GM19238 (cell line): ENCODE results near the gene AXIN2.
"Not testable (repeated sequence)": the region's sequence is repeated elsewhere in the genome, so short reads cannot be mapped to it uniquely, and the experiment has no call there.

Experiments used
- DNase-seq: peaks from one replicate; pipeline ENCODE4 v3.0.0; 2011; ENCODE audit warnings: low spot score; ENCODE audit not compliant: insufficient read length

AXIN2 gene

DNA sequence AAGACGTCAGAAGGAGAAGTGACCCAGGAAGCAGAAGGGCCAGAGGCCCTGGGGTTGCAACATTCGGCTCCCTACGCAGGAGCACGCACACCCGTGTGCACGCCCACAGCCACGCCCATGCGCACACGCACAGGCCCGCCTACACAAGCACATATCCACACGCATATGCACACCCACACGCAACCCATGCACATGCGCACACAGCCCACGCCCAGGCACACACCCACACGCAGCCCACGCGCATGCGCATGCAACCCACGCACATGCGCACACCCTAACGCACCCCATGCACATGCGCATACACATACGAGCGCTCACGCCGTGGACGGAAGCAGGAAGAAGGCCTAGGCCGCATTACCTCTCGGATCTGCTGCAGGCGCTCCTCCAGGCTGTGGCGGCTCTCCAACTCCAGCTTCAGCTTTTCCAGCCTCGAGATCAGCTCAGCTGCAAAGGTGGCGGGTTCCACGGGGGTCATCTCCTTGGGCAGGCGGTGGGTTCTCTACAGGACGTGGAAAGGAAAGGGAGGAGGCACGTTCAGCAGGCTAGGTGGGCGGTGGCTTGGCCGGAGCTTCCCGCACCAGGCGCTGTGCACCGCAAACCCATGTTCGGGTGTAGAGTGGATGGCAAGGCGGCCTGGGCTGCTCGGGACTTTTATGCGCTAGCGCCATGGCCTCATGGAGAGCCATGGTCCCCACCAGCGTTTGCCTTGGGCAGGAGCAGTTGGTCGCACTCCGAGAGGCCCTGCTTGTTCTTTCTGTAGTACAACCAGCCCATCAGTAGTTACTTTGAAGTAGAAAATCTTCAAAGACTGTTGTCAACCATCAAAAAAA is 23.4 kb downstream of the AXIN2 start:
- DNase-seq = no peak

DNA sequence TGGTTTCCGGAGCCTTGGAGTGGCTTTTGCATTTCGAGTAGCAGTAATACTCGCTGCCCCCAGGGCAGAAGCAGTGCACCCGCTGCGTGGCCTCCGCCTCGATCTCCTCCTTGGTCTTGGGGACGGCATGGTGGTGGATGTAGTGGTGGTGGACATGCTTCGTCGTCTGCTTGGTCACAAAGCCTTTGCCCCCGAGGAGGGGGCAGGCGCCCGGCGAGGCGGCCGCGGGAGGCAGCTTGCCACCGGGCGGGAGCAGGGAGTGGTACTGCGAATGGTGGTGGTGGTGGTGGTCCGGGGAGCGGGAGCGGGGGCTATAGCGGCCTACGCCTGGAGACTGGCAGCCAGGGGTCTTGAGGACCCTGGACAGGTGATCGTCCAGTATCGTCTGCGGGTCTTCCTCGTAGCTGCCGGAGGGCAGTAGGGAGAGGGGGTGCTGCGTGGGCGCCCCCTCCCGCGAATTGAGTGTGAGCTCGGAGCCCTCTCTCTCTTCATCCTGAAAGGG is 24.1 kb downstream of the AXIN2 start:
- no peak for DNase-seq

DNA sequence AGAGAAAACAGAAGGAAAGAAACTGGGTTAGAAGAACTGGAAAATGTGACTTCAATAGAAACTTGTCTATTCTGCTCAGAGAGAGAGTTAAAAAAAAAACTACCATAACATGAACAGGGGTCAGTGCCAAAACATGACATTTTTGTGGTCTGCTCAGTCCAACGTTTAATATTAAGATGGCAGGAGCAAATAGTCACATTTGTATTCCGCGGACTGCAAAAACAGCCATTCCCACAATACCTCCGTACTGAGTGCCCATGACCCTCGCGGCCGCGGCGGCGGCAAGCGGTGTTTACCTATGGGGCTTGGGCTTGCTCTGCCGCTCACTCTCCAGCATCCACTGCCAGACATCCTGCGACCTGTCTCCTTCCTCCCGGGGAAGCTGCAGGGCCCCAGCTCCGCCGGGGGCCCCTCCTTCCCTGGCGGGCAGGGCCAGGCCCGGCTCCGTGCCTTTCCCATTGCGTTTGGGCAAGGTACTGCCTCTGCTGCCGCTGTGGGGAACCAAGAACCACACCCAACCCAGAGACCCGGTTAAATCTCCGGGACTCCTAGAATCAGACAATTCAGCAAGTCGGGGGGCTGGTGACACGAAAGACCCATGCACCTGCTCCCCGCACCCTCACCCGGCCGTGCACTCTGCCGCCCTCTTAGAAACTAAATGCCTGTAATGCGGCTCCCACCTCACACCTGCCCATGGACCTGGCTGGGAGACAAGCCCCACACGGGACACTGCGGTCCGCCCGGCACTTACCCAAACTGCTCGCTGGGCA is 24.7 kb downstream of the AXIN2 start:
- no peak for DNase-seq

DNA sequence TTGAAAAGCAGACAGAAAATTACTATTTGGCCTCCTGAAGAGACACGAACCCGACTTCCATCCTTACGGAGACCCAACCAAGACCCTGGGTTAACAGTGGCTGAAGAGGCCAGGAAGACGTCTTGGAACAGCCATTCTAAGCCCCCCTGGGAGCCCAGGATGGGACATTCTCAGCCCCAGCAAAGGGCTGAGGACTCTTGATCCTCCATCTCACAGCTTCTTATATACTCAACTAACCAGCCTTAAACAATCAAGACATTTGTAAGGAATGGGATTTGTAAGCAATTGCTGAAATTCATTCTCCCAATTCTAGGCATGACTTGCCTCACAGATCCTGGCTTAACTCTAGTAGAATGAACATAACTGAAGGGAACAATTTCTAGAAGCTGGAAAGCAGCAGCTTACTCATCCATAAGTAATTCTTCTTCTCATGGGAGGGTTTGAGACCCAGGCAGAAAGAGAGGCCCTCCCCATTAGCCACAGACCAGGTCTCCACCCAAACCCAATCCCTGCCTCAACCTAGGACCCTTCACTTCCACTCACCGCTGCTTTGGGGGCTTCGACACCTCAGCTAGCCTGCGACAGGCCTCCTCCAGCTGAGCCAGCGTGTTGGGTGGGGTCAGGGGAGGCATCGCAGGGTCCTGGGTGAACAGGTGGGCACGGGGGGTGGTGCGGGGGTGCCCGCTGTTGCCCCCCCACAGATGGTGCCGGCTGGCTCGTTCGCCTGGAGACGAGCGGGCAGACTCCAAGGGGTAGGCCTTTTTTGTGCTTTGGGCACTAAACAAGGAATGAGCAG is 25.5 kb downstream of the AXIN2 start:
- no peak for DNase-seq

DNA sequence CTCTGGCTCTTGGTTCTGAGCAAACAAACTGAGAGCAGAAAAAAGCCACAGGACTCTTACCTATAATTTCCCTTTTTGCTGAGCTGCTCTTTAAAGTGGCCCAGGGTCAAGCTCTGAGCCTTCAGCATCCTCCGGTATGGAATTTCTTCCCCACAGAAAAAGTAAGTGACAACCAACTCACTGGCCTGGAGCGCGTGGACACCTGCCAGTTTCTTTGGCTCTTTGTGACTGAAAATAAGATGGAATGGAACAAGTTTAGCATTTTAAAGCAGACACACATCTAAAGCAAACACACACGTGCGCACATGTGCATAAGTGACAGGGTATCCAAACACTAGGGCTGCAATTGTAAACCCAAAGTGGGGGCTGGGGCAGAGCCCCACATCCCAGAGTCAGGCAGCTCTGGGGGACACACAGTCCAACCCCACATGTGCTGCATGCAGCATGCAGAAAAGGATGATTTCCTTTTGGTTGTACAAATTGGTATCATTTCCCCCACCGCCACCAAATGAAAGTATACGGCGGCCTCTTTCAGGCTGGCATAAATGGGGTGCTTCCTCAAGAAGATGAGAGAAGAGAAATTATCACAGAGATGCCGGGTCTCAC is 27.5 kb downstream of the AXIN2 start:
- DNase-seq = no peak

DNA sequence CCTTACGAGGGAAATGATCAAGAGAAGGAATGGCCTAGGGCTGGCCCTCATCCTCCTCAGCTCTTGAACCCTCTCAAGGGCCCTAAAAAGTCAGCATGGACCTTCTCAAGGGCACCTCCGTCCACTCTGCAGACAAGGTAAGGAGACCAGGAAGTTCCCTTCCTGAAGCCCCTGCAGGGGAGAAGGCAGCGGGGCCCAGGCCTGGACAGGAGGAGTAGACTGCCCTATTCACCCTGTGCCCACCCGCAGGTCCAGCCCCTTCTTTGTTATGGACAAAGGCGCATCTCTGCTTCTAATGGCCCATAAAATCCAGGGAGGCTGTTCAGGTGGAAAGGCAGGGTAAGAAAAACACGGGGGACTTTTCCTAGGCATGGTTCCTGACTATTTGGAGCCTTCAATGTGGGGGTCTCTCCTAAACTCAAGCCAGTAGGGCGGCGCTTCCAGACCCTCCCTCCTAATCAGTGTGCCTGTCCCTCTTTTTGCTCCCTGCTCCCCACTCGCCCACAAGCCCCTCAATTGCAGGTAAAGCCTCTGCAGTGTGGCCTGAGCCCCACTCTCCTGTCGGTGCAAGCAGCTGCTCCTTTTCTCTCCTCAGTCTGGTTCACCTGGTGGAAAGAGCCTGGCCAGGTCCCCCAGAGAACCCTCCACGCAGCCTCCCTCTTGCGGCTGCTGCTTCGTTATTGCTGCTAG is 28.2 kb downstream of the AXIN2 start:
- DNase-seq = no peak

DNA sequence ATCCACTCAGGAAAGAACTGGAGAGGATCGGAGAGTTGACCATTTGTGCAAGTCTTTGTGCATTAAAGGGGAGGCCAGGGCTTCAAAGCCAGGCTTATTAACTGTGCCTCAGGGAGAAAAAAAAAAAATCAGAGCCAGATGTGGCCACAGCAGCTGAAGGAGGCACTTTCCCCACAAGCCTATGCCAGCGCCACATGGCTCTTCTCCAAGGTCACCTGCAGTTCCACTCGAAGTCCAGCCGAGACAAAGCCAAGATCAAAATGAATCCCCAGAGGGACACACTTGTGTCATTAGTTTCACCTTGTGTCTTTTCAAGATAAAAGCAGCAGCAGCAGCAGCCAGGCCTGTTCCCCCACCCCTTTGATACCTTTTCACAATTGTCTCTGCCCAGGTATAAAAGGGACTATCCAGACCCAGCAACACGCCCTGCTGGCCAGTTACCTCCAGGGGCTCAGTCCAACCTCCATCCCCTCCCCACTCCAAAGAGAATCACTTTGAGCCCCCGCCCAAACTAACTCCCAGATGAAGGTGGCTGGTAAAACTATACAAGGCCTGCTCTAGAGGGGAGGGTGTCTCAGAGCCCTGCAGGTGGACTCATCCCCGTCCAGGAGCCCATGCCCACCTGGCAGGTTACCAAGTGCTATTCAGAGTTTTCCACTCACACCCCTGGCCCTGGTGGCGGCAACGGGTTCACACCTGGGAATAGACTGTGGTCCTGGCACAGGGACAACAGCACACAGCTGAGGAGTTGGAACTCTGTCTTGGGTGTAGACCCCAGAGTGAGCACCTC is 29.2 kb downstream of the AXIN2 start:
- DNase-seq = no peak

DNA sequence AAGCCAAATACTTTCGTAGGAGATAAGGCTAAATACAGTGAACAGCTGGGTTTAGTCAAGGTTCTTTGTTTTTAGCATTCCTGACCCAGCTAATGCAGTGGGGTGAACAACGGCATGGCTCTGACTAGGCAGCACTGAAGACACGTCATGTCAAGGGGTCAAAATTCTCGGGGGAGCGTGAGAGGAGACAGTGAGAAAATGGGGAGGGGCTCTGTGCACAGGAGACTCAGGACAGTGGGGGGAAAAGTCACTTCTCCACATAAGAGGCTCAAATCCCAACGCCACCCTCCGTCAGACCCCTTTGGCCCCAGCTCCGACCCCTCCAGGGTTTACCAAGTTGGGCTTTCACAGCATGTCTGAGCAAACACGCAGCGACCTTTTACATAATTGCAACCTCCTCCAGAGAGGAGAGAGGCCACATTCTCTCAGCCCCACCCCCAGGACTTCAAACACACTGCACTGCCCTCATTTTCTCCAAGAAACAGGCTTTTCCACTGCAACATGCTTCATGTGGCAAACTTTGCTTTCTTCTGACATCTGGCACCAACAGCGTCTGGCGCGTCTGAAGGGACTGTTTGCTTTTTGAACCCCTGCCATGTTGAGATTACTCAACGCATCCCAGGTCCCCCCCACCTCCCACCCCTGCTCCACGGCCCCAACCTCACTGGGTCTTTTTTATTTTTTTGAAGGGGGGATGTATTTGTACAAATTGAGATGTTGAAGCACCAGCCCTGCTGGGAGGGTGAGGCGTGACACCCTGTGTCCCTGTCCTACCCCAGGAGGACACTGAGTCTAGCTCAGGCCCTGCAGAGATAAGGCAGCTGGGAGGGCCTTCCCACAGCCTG is 30.0 kb downstream of the AXIN2 start:
- DNase-seq = no peak

DNA sequence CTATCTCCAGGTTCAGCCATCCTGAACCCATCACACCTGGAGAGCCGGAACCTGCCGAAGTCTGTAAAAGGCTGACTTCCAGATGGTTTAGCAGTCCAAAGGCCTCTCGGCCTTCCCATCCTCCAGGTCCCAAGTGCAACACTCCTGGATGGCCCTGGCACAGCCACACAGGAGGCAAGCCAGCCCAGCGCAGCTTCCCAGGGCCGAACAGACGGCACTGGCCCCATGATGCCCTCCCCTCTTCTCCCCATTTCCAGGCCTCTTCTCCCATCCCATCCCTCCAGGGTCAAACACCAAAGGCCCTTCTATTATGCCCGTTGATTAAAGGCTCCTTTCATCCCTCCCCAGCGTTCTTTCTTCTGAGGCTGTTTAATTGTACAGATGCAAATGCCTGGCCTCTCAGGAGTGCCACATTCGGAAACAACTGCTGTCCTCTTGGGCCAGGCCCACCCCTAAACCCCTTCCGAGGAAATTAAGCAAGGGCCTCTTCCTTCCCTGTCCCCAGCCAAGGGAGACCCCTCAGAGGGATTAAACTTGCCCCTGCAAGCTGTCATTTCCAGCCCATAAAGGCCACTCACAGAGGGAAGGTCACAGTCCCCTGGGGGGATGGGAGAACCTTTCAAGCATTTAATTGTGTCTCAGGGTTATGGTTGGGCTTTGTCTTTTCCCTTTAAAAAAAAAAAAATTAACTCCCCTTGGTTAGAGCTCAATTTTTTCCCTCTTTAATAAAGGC is 30.8 kb downstream of the AXIN2 start:
- no peak for DNase-seq

DNA sequence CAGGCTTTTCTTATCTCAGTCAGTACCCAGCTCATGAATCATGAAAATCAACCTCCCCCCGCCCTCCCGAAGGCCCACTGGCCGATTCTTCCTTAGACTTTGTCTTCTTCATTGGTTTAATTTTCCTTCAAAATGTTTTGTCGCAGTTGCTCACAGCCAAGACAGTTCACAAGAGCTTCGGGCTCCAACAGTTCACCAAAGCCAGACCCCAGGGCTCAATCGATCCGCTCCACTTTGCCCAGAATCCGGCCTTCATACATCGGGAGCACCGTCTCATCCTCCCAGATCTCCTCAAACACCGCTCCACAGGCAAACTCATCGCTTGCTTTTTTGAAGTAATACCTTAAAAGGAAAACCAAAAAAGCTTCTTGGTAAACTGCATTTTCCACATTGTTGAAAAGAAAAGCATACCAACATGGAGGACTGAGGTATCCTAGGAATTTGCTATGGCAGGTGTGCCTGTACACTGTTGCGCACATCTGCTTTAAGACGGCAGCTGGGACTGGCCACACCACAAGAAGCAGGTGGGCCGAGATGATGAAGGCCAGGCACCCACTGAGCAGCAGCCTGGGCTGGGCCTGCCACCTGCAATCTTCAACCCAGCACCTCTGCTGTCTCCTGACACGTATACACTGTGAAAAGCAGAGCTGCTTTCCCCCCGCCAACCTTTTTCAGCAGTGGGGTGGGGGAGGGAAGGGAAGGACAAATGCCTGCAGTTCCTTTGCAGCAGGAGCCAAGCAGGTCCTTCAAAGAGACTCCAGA is 31.5 kb downstream of the AXIN2 start:
- no peak for DNase-seq

DNA sequence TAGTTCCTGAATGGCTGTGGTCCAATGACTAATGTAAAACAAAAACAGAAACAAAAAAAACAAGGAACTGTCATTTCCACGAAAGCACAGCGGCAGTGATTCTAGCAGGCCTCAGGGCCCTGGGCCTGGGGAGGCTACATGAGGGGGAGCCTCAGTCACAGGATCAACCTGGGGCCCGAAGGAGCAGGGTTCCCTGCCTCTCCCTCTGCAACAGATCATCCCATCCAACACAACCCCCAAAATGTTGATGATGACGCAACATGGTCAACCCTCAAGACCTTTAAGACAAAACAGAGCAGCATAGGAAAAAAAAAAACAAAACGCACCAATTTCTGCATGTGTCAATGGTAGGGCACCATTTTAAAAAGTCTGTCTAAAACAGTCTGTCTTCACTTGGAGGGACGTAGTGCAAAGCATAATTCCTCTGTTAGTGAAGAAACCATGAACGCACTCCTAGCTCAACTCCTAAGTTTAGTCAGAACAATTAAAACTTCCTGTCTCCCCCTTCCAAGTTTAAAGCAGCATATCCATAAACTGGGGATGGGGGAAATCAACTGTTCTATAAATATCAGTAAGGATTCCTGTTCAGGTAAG is 32.3 kb downstream of the AXIN2 start:
- DNase-seq = no peak

DNA sequence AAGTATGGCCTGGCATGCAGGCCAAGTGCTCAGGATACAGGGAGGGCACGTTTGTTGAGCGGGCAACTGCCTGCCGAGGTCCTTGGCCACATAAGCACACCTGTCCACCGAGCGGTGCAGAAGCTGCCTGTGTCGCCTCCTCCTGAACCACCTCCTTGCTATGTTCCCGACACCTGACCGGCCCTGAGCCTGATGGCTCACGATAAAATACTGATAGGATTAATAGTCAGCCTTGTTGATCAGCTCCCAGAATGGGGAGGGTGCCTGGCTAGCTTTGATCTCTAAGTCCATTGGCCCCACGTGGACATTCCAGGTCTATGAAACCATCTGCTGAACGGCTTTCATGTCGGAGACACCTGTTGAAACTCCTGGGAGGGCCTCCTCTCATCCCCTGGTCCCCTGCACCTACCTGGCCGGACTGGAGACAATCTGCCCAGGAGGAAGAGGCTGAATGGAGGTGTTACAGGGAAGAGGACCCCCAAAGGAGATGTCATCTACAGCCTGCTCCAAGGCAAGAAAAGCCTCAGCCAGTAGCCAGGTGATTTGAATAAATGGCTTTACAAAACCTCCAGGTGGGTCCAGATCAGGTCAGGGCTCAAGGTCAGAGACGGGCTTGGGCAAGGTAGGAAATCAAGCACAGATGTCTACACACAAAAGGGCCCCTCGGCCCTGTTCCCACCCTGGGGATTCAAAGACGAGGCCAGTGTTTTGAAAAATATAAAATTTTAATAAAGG is 33.4 kb downstream of the AXIN2 start:
- no peak for DNase-seq

DNA sequence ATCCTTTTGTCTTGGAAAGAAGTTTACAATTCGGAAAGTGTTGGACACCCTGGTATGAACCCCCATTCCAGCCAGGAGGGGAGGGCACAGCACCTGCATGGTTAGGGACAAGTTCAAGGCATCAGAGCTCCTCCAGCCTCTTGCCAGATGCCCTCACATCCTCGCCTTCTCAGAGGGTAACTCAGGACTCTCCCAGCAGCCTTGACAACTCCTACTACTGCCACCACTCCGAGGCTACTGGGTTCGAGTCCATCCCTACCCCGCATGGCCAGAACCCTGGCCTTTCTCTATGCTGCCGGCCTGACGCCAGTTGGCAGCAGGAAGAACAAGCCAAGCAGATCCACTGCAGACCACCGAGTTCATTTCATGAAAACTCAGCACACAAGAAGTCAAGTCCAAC is 34.1 kb downstream of the AXIN2 start:
- no peak for DNase-seq

DNA sequence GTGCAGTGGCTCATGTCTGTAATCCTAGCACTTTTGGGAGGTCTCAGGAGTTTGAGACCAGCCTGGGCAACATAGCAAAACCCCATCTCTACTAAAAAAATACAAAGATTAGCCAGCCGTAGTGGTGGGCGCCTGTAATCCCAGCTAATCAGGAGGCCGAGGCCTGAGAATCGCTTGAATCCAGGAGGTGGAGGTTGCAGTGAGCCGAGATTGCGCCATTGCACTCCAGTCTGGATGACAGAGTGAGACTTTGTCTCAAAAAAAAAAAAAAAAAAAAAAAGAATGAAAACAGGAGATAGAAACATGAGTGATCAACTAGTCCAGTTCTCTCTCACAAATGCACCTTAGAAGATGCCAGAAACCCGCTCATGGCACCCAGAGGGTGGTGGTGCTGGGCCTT is 34.6 kb downstream of the AXIN2 start:
- DNase-seq = not testable (repeated sequence)

DNA sequence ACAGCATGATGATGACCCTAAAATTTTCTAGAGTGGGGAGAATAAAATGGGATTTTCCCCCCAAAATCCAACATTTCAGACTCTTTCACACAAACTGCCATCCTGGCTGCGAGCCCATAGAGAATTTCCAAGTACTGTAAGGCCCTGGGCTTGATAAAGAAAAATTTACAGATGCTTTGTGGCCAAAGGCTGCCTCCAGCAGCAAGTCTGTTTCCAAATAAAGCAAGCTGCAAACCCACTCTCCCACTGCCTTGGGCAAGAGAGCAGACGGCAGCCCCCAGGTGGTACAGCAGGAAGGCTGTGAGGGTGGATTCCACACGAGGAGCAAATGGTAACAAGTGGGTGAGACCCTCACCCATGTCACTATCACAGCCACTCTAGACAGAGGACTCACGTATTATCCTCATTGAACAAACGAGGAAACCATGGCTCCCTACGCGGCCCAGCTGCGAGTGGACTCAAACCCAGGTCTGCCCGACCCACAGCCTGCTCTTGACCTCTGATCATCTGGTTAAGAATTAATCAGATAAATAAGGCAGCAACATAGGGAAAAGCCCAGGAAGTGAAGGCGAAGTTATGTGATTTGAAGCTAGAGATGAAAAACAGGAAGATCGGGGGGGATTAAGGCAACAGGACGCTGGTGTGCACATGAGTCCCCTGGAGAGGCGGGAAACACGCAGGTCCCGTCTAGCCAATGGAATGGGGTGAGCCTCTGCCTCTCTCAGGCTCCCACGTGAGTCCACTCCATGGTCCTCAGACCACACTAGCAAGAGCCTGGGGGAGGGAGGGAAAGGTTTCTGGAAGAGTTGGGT is 37.4 kb downstream of the AXIN2 start:
- no peak for DNase-seq

DNA sequence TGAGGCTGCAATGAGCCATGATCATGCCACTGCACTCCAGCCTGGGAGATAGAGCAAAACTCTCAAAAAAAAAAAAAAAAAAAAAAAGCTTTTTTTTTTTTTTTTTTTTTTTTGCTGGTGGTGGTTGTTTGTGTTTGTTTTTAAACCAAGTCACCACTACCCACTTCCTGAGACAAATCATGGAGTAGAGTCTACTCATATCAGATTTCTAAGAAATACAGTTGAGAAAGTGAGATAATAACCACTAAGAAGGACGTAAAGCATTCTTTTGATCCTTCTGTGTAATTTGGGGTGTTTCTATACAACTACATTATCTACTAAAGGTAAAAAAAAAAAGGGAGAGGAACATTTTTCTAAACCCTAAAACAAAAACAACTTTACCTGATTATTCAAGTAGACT is 38.0 kb downstream of the AXIN2 start:
- no peak for DNase-seq
